GM23338 (cell line): ENCODE measurements around the gene MATK. TPM values are rescaled to one million over a fixed set of nuclear protein-coding genes. Genes with fewer than 3 reads are reported as not detected.

ENCODE experiments used
- ATAC-seq: fragments of 200-7000 bp; cut with Tn5 transposase; 3 replicates; pipeline ENCODE4 v1.9.1; 2020
- DNase-seq: peaks from one replicate; pipeline ENCODE4 v3.0.0-alpha.2; 2015; ENCODE audit warnings: low spot score
- H2AFZ ChIP-seq: fragments of 200-600 bp; sonication (generic); 2 replicates; pipeline ENCODE4 v1.8.0; 2016; ENCODE audit warnings: antibody characterized with exemption, mild to moderate bottlenecking, moderate library complexity
- H3F3A ChIP-seq: fragments of 200-600 bp; sonication (generic); replicated peaks from 2 replicates; pipeline ENCODE4 v1.8.0; 2017; ENCODE audit warnings: antibody characterized with exemption, mixed run types, low read depth
- H3K27ac ChIP-seq: fragments of 200-600 bp; sonication (generic); 2 replicates; pipeline ENCODE4 v1.6.1; 2016; ENCODE audit warnings: low read depth
- H3K27me3 ChIP-seq: fragments of 200-600 bp; sonication (generic); 2 replicates; pipeline ENCODE4 v1.8.0; 2016; ENCODE audit warnings: mild to moderate bottlenecking, mixed run types, moderate library complexity; ENCODE audit not compliant: insufficient read depth
- H3K36me3 ChIP-seq: fragments of 200-600 bp; sonication (generic); 2 replicates; pipeline ENCODE4 v1.8.0; 2016; ENCODE audit warnings: mild to moderate bottlenecking; ENCODE audit not compliant: insufficient read depth
- H3K4me1 ChIP-seq: fragments of 200-600 bp; sonication (generic); 2 replicates; pipeline ENCODE4 v1.8.0; 2016; ENCODE audit warnings: mild to moderate bottlenecking, moderate library complexity; ENCODE audit not compliant: insufficient read depth
- H3K4me2 ChIP-seq: fragments of 200-600 bp; sonication (generic); 2 replicates; pipeline ENCODE4 v1.7.1; 2017; ENCODE audit warnings: mixed run types
- H3K4me3 ChIP-seq: fragments of 200-600 bp; sonication (generic); 2 replicates; pipeline ENCODE4 v1.6.1; 2016; ENCODE audit warnings: mixed run types
- H3K79me2 ChIP-seq: fragments of 200-600 bp; sonication (generic); replicated peaks from 2 replicates; pipeline ENCODE4 v1.8.0; 2017; ENCODE audit warnings: mild to moderate bottlenecking; ENCODE audit not compliant: insufficient read depth
- H3K9me2 ChIP-seq: fragments of 200-600 bp; sonication (generic); 2 replicates; pipeline ENCODE4 v1.8.0; 2017; ENCODE audit not compliant: insufficient read depth
- H4K20me1 ChIP-seq: fragments of 200-600 bp; sonication (generic); replicated peaks from 2 replicates; pipeline ENCODE4 v1.8.0; 2017; ENCODE audit warnings: mild to moderate bottlenecking; ENCODE audit not compliant: insufficient read depth
- H3K27ac Mint-ChIP-seq: 2 replicates; pipeline ENCODE4 v1.8.0; 2020; ENCODE audit warnings: inconsistent platforms, mild to moderate bottlenecking, moderate library complexity, mixed read lengths
- H3K27me3 Mint-ChIP-seq: 3 replicates; pipeline ENCODE4 v1.8.0; 2022; ENCODE audit warnings: low read depth, mild to moderate bottlenecking, moderate library complexity, mixed read lengths, inconsistent platforms; ENCODE audit not compliant: insufficient read depth, poor library complexity
- H3K36me3 Mint-ChIP-seq: 3 replicates; pipeline ENCODE4 v1.8.0; 2021; ENCODE audit warnings: low read depth, mild to moderate bottlenecking, inconsistent platforms, moderate library complexity, mixed read lengths
- H3K4me1 Mint-ChIP-seq: 3 replicates; pipeline ENCODE4 v1.8.0; 2020; ENCODE audit warnings: mild to moderate bottlenecking, inconsistent platforms, mixed read lengths
- H3K4me3 Mint-ChIP-seq: 3 replicates; pipeline ENCODE4 v1.8.0; 2021; ENCODE audit warnings: moderate library complexity, mild to moderate bottlenecking, inconsistent platforms, mixed read lengths
- H3K9me3 Mint-ChIP-seq: 3 replicates; pipeline ENCODE4 v1.8.0; 2020; ENCODE audit warnings: moderate library complexity, mild to moderate bottlenecking, inconsistent platforms, mixed read lengths
- CREB1 ChIP-seq: fragments of 250-450 bp; sonication (Bioruptor Pico); IDR thresholded peaks from 2 replicates; pipeline ENCODE4 v1.5.0; 2020; ENCODE audit warnings: low read depth, mild to moderate bottlenecking, moderate library complexity
- CTCF ChIP-seq, 2 experiments: fragments of 200-600 bp in 1 of 2; sonication (generic) in 1 of 2; conservative IDR thresholded peaks; 2 replicates each; pipeline versions ENCODE4 v1.5.1 to v1.6.1; 2016 to 2017; ENCODE audit warnings: antibody characterized with exemption in 2 of 2, low read depth in 2 of 2, mild to moderate bottlenecking in 2 of 2, moderate library complexity in 1 of 2
- EZH2 ChIP-seq: fragments of 200-600 bp; sonication (generic); IDR thresholded peaks from one replicate; pipeline ENCODE4 v1.8.0; 2017; ENCODE audit warnings: antibody characterized with exemption, mild to moderate bottlenecking, low read depth; ENCODE audit not compliant: unreplicated experiment
- EZH2phosphoT487 ChIP-seq: fragments of 200-600 bp; sonication (generic); IDR thresholded peaks from one replicate; pipeline ENCODE4 v1.8.1; 2018; ENCODE audit warnings: antibody characterized with exemption; ENCODE audit not compliant: unreplicated experiment
- JUNB ChIP-seq: IDR thresholded peaks from one replicate; pipeline ENCODE4 v1.6.1; 2016; ENCODE audit warnings: antibody characterized with exemption; ENCODE audit not compliant: unreplicated experiment
- NANOG ChIP-seq: IDR thresholded peaks from 2 replicates; pipeline ENCODE4 v1.6.1; 2016; ENCODE audit warnings: antibody characterized with exemption, borderline replicate concordance
- REST ChIP-seq: IDR thresholded peaks from one replicate; pipeline ENCODE4 v1.6.1; 2018; ENCODE audit warnings: antibody characterized with exemption; ENCODE audit not compliant: unreplicated experiment
- STAT1 ChIP-seq: IDR thresholded peaks from one replicate; pipeline ENCODE4 v1.6.1; 2016; ENCODE audit warnings: antibody characterized with exemption; ENCODE audit not compliant: unreplicated experiment
- ZNF114 ChIP-seq: fragments of 250-450 bp; sonication (Bioruptor Pico); IDR thresholded peaks from 2 replicates; pipeline ENCODE4 v1.5.0; 2020; ENCODE audit warnings: mild to moderate bottlenecking, moderate library complexity
- ZNF331 ChIP-seq: fragments of 250-450 bp; sonication (Bioruptor Pico); IDR thresholded peaks from 2 replicates; pipeline ENCODE4 v1.5.0; 2020; ENCODE audit warnings: low read depth, mild to moderate bottlenecking, moderate library complexity
- polyA plus RNA-seq: library from polyadenylated mRNA; unstranded; fragments of >200 nt; fragmentation: Nextera tagmentation; extraction: Ambion mirVana; gene quantifications from 2 replicates; pipeline ENCODE4 v1.2.1, GENCODE V29; 2016
- total RNA-seq: library from RNA; depleted of rRNA; stranded (reverse); fragments of >200 nt; shearing (Covaris generic); gene quantifications from 2 replicates; pipeline ENCODE4 v1.2.3, GENCODE V29; 2014
- TF ChIP-seq, protein P1 (sequence below): IDR thresholded peaks from 2 replicates; pipeline ENCODE4 v1.6.1; 2016; ENCODE audit warnings: antibody characterized with exemption

Gene MATK
- total and polyA plus RNA-seq, 2 experiments from 2014 or later = 13.4 to 21.4 TPM

- peak overlapping the region; percentile 90 for H3K4me3 Mint-ChIP-seq
- Histone ChIP-seq H3K9me2 (no peaks in the 10 kb centered on the region; the same call in 1 of the 2 replicates), H3K4me3 (peak overlapping the region; percentile 99), H3K79me2 (peaks cover 22% of the 10 kb centered on the region), H3K27ac (peak overlapping the region; percentile 55; the same call in 1 of the 2 replicates), H2AFZ (peak overlapping the region; percentile 96; the same call in 1 of the 2 replicates), H3F3A (no peaks in the 10 kb centered on the region), H3K4me2 (peak overlapping the region; percentile 93), H3K36me3 (no peaks in the 10 kb centered on the region), H3K4me1 (peaks cover 3% of the 10 kb centered on the region), H3K27me3 (no peaks in the 10 kb centered on the region), H4K20me1 (no peaks in the 10 kb centered on the region)
- H3K27me3 Mint-ChIP-seq = peaks cover 11% of the 10 kb centered on the region
- peaks cover 2% of the 10 kb centered on the region; the same call in 1 of the 3 replicates for H3K9me3 Mint-ChIP-seq
- H3K4me1 Mint-ChIP-seq = peaks cover 4% of the 10 kb centered on the region
- H3K36me3 Mint-ChIP-seq = peaks cover 1% of the 10 kb centered on the region; the same call in 1 of the 3 replicates
- ATAC-seq = peak; percentile 9
- H3K27ac Mint-ChIP-seq = peak overlapping the region; percentile 92
- peak; percentile 38 for DNase-seq
- TF ChIP-seq CTCF (conservative IDR thresholded peaks at IDR 0.05; ENCODE audit: low read depth in 2 of 2) (no peak), STAT1 (no peak), ZNF331 (no peak)
Measured at GRCh38 chr19:3760871-3761361, 25.3 kb downstream of the MATK start.

GRCh38 chr19:3759482-3760254 is 26.5 kb downstream of the MATK start:
- peaks cover 4% of the 10 kb centered on the region for H3K4me1 Mint-ChIP-seq
- H3K27ac ChIP-seq = no peak overlapping the region
- H3K4me3 ChIP-seq = no peak overlapping the region
- H3K4me3 Mint-ChIP-seq = peak overlapping the region; percentile 90; the same call in 2 of the 3 replicates
- H4K20me1 ChIP-seq = no peaks in the 10 kb centered on the region
- peaks cover 3% of the 10 kb centered on the region for H3K4me1 ChIP-seq
- H2AFZ ChIP-seq = no peak overlapping the region
- H3K9me2 ChIP-seq = no peaks in the 10 kb centered on the region; the same call in 1 of the 2 replicates
- H3K27me3 ChIP-seq = no peaks in the 10 kb centered on the region
- ATAC-seq = no peak
- H3K27ac Mint-ChIP-seq = no peak overlapping the region
- peaks cover 7% of the 10 kb centered on the region; the same call in 1 of the 3 replicates for H3K36me3 Mint-ChIP-seq
- H3K36me3 ChIP-seq = no peaks in the 10 kb centered on the region
- no peak overlapping the region for H3K4me2 ChIP-seq
- DNase-seq = no peak
- peaks cover 2% of the 10 kb centered on the region; the same call in 1 of the 3 replicates for H3K9me3 Mint-ChIP-seq
- H3K27me3 Mint-ChIP-seq = peaks cover 11% of the 10 kb centered on the region
- peaks cover 22% of the 10 kb centered on the region for H3K79me2 ChIP-seq
- H3F3A ChIP-seq = no peaks in the 10 kb centered on the region
- TF ChIP-seq ZNF331 (no peak), EZH2phosphoT487 (no peak), ZNF114 (CRISPR knock-in tag) (no peak), JUNB (no peak), CREB1 (CRISPR knock-in tag) (no peak), NANOG (no peak), CTCF (conservative IDR thresholded peaks at IDR 0.05; ENCODE audit: low read depth in 2 of 2) (no peak), REST (no peak), STAT1 (no peak), EZH2 (no peak)
- TF ChIP-seq, protein P1, sequence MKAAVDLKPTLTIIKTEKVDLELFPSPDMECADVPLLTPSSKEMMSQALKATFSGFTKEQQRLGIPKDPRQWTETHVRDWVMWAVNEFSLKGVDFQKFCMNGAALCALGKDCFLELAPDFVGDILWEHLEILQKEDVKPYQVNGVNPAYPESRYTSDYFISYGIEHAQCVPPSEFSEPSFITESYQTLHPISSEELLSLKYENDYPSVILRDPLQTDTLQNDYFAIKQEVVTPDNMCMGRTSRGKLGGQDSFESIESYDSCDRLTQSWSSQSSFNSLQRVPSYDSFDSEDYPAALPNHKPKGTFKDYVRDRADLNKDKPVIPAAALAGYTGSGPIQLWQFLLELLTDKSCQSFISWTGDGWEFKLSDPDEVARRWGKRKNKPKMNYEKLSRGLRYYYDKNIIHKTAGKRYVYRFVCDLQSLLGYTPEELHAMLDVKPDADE = no peak
